Psoas muscle (tissue), 8 donors: Measurements from ENCODE around the gene AJAP1. TPM values are rescaled to one million over a fixed set of nuclear protein-coding genes. Genes with fewer than 3 reads are reported as not detected.
A peak's percentile ranks its signal among the peaks of the same experiment; 100 is the strongest.

Experiments used
- ATAC-seq, 4 donors: fragments of 200-7000 bp; cut with Tn5 transposase; one replicate each; pipeline ENCODE4 v1.9.1; 2020; ENCODE audit warnings: moderate library complexity in 3 of 4, mild to moderate bottlenecking in 2 of 4
- DNase-seq, 2 donors: peaks; one replicate each; pipeline ENCODE4 v3.0.0-alpha.2; 2020
- H3K27ac ChIP-seq: fragments of 200-600 bp; one replicate; pipeline ENCODE4 v1.8.0; 2022
- H3K27me3 ChIP-seq, 3 donors: fragments of 200-600 bp in 1 of 3; one replicate each; pipeline versions ENCODE4 v1.6.1 to v1.8.0; 2013 to 2022; ENCODE audit warnings: low read length in 2 of 3, mild to moderate bottlenecking in 2 of 3, moderate library complexity in 1 of 3; ENCODE audit not compliant: insufficient read depth in 3 of 3
- H3K36me3 ChIP-seq, 2 donors: fragments of 200-600 bp in 1 of 2; one replicate each; pipeline versions ENCODE4 v1.6.1 to v1.8.0; 2013 to 2022; ENCODE audit warnings: low read depth in 1 of 2, mild to moderate bottlenecking in 1 of 2, moderate library complexity in 1 of 2; ENCODE audit not compliant: insufficient read depth in 1 of 2
- H3K4me1 ChIP-seq: fragments of 200-600 bp; one replicate; pipeline ENCODE4 v1.8.0; 2022
- H3K4me3 ChIP-seq: fragments of 200-600 bp; one replicate; pipeline ENCODE4 v1.8.0; 2022; ENCODE audit warnings: mild to moderate bottlenecking
- H3K9me3 ChIP-seq: fragments of 200-600 bp; one replicate; pipeline ENCODE4 v1.8.0; 2022
- CTCF ChIP-seq: fragments of 200-600 bp; IDR thresholded peaks from one replicate; pipeline ENCODE4 v1.8.0; 2022; ENCODE audit warnings: antibody characterized with exemption
- WGBS, 3 donors: extraction: QIAGEN DNeasy Blood & Tissue Kit; methylation state at CpG; one replicate each; pipeline versions ENCODE4 v1.1.6 to v1.1.7; 2013; 5-methylcytosine and 5-hydroxymethylcytosine counted together
- intact Hi-C, 2 donors: fragments of 100-400 bp; cut with DNase I; formaldehyde crosslinking; loops; one replicate each; pipeline versions ENCODE4 v1.11.0 to v1.14.2; 2022
- polyA plus RNA-seq, 3 donors: library from polyadenylated mRNA; stranded (reverse); fragments of 200-250 nt; gene quantifications; one replicate each; pipeline ENCODE4 v1.2.3, GENCODE V29; 2013
- total RNA-seq, 4 donors: library from RNA; stranded (reverse); fragmentation: NEBNext Ultra II Directional in 2 of 4; extraction: Animal tissue kit (Norgen Biotek cat#: 25700) in 2 of 4; gene quantifications; one replicate each; pipeline versions ENCODE4 v1.2.1 to v1.2.4, GENCODE V29; 2021 to 2023
- donor health status: healthy with polysubstance abuse.
- donor health status: DM: no; HTN: no; CAD: no; lungs with moderate emphysema.
- donor health status: Bipolar disorder and iron deficiency.
- donor health status: healthy.
- donor health status: DM: yes; HTN: yes; CAD: no.
- donor health status: DM: no; HTN: no; CAD: no.
- donor health status: DM: no; HTN: no; CAD: no.
- donor health status: DM: yes; HTN: yes; CAD: no.

The AJAP1 gene
- total and polyA plus RNA-seq, 7 donors: under 0.01 to 1.4 (median 0.07) TPM

- DNase-seq: peak in 1 of 2 donors; percentile 28
- Histone ChIP-seq H3K27me3 (peaks cover 0 to 8% (median 2%) of the 10 kb centered on the region in 3 donors), H3K27ac (no peak overlapping the region), H3K9me3 (no peaks in the 10 kb centered on the region), H3K4me1 (no peaks in the 10 kb centered on the region), H3K36me3 (no peaks in the 10 kb centered on the region), H3K4me3 (no peak overlapping the region)
- intact Hi-C loops: no loop called here
- TF ChIP-seq CTCF: no peak
- WGBS, 3 donors: 74 to 75% (median 75%) methylated on average over 26 of the region's 26 CpGs
- no peak for ATAC-seq
Observed at GRCh38 chr1:4613606-4614370, 40.6 kb upstream of the AJAP1 start.

- Histone ChIP-seq H3K4me1 (no peaks in the 10 kb centered on the region), H3K9me3 (no peaks in the 10 kb centered on the region), H3K4me3 (no peak overlapping the region), H3K27me3 (peaks cover 0 to 8% (median 2%) of the 10 kb centered on the region in 3 donors), H3K27ac (no peak overlapping the region), H3K36me3 (no peaks in the 10 kb centered on the region)
- intact Hi-C loops: no loop called here
- ATAC-seq (no peak), DNase-seq (peak in 1 of 2 donors; percentile 12)
- no peak for TF ChIP-seq CTCF
- 70 to 72% (median 71%) methylated on average over 14 to 15 of the region's 15 CpGs for WGBS, 3 donors
Observed at GRCh38 chr1:4614371-4615137, 39.9 kb upstream of the AJAP1 start.

GRCh38 chr1:4615138-4615470 is 39.3 kb upstream of the AJAP1 start:
- Histone ChIP-seq H3K4me1 (no peaks in the 10 kb centered on the region), H3K27ac (no peak overlapping the region), H3K27me3 (peaks cover 0 to 8% (median 1%) of the 10 kb centered on the region in 3 donors), H3K4me3 (no peak overlapping the region), H3K9me3 (no peaks in the 10 kb centered on the region), H3K36me3 (no peaks in the 10 kb centered on the region)
- 83 to 87% (median 83%) methylated on average over 15 of the region's 15 CpGs for WGBS, 3 donors
- DNase-seq (peak in 1 of 2 donors; percentile 35), ATAC-seq (no peak)
- intact Hi-C loops: no loop called here
- TF ChIP-seq CTCF: no peak

GRCh38 chr1:4615501-4615900 is 38.9 kb upstream of the AJAP1 start:
- peaks cover 0 to 8% (median 0%) of the 10 kb centered on the region in 3 donors for H3K27me3 ChIP-seq
- ATAC-seq (no peak), DNase-seq (peak in 1 of 2 donors; percentile 15)
- no peak overlapping the region for H3K4me3 ChIP-seq
- H3K9me3 ChIP-seq: no peaks in the 10 kb centered on the region
- WGBS, 3 donors: 81 to 86% (median 83%) methylated on average over 9 of the region's 9 CpGs
- no peaks in the 10 kb centered on the region for H3K4me1 ChIP-seq
- H3K36me3 ChIP-seq: no peaks in the 10 kb centered on the region
- intact Hi-C loops: no loop called here
- H3K27ac ChIP-seq: no peak overlapping the region
- no peak for TF ChIP-seq CTCF
